ENCODE measurements around the gene HCFC1. TPM values are rescaled to one million over a fixed set of nuclear protein-coding genes. Genes with fewer than 3 reads are reported as not detected.

HCFC1 gene
- total and polyA plus RNA-seq, 9 of the 15 experiments (the other 6 are each of a cell fraction or from before 2014, with no cell fraction given) = 2.8 to 133 (median 17.1) TPM

- no peak for TF ChIP-seq RERE (CRISPR knock-in tag; IDR thresholded peaks at IDR 0.05; ENCODE audit: borderline replicate concordance)
- no peak for TF ChIP-seq PYGO2 (tag; IDR thresholded peaks at IDR 0.05)
- TF ChIP-seq THAP12 (CRISPR knock-in tag; IDR thresholded peaks at IDR 0.05) = no peak
- no peak for TF ChIP-seq ZEB2 (IDR thresholded peaks at IDR 0.05)
- no peak for TF ChIP-seq CC2D1A (IDR thresholded peaks at IDR 0.05)
- no peak for TF ChIP-seq PRPF4 (IDR thresholded peaks at IDR 0.05; ENCODE audit: insufficient read depth, low read depth, low read length, poor library complexity, severe bottlenecking)
- no peak for TF ChIP-seq ZBTB8A (IDR thresholded peaks at IDR 0.05; ENCODE audit: partially characterized antibody)
- no peak for TF ChIP-seq NFXL1 (CRISPR knock-in tag; IDR thresholded peaks at IDR 0.05)
- TF ChIP-seq CEBPB (tag; IDR thresholded peaks at IDR 0.05) = no peak
- TF ChIP-seq USF2 (CRISPR knock-in tag; IDR thresholded peaks at IDR 0.05) = no peak
- no peak; the same call in 1 of the 2 replicates for TF ChIP-seq RNF2 (IDR thresholded peaks at IDR 0.05)
- TF ChIP-seq ADNP (tag; IDR thresholded peaks at IDR 0.05) = no peak
- TF ChIP-seq ELK3 (CRISPR knock-in tag; IDR thresholded peaks at IDR 0.05) = no peak
- TF ChIP-seq MYBL2 (IDR thresholded peaks at IDR 0.05; ENCODE audit: low read depth) = no peak
- no peak for TF ChIP-seq MYBL2 (CRISPR knock-in tag; IDR thresholded peaks at IDR 0.05; ENCODE audit: borderline replicate concordance)
- TF ChIP-seq ARID3A (IDR thresholded peaks at IDR 0.05; ENCODE audit: borderline replicate concordance, low read depth, low read length) = no peak
Measured at GRCh38 chrX:153925739-153926551, 45.7 kb downstream of the HCFC1 start, which contains the start of gene ARHGAP4 (continued).
